Stimulated activated CD4-positive, alpha-beta T cell treated with anti-CD3 and anti-CD28 coated beads, Interleukin-2, amount 100 ng/mL, for 48 hours (primary cell): ENCODE results near the gene DHRS3.
"Not testable (repeated sequence)": the region's sequence is repeated elsewhere in the genome, so short reads cannot be mapped to it uniquely, and the experiment has no call there.

ENCODE experiments used
- DNase-seq, 2 donors: peaks; one replicate each; pipeline ENCODE4 v3.0.0-alpha.2; 2020

DHRS3 gene

GRCh38 chr1:12617901-12618660 lies at the start of gene DHRS3:
Gene DHRS3, minus strand, starts transcription at chr1:12618210. Its CDS starts 862 bp downstream, at chr1:12617348.
- peak in 1 of 2 donors; percentile 56 for DNase-seq

- DNase-seq: no peak
Observed at GRCh38 chr1:12666141-12666735, 48.2 kb upstream of the DHRS3 start.

DNA sequence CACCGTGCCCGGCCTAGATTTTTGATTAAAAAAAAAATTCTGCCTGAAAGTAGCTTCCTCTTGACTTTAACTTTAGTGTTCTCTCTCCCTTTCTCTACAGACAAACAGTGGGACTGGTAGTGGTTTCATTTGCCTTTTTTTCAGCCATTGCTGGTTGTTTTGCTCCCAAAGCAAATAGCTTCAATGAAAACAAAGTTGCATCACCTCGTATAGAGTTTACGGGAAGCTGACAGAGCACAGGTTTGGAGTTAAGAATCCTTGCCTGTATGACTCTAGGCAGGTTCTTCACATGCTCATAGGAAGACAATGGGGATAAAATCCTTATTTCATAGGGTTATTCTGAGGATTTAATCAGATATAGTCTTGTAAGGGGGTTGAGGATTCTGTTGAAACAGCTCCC lies 47.5 kb upstream of the DHRS3 start:
- DNase-seq: no peak

GRCh38 chr1:12662556-12662955 lies 44.5 kb upstream of the DHRS3 start:
- DNase-seq: no peak

DNA sequence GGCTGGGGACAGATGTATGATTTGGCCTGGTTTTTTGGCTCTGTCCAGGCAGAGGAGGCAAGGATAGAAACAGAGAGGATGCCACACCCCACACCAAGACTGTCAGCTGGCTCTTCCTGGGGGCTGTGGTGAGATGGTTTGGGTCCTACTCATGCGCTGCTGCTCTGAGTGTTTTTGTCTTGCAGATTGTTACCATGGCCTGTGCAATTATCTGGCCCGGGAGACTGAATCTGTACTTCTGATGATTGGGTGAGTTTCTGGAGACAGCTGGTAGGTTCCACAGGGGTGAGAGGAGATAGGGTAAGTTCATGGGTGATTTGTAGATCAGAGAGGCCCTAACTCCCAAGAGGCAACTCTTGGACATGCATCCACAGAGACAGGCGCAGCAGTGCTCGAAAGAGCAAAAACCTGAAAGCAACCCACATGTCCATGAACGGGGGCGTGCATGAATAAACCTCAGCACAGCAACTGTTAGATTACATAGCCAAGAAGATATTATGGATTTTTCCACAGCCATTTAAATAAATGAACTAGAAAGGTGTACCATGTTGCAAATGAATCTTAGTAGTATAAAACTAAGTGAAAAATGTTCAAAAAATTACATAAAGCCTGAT lies 43.7 kb upstream of the DHRS3 start:
- DNase-seq: no peak

GRCh38 chr1:12658531-12659453 lies 40.8 kb upstream of the DHRS3 start:
- DNase-seq: peak; percentile 73 to 74

DNA sequence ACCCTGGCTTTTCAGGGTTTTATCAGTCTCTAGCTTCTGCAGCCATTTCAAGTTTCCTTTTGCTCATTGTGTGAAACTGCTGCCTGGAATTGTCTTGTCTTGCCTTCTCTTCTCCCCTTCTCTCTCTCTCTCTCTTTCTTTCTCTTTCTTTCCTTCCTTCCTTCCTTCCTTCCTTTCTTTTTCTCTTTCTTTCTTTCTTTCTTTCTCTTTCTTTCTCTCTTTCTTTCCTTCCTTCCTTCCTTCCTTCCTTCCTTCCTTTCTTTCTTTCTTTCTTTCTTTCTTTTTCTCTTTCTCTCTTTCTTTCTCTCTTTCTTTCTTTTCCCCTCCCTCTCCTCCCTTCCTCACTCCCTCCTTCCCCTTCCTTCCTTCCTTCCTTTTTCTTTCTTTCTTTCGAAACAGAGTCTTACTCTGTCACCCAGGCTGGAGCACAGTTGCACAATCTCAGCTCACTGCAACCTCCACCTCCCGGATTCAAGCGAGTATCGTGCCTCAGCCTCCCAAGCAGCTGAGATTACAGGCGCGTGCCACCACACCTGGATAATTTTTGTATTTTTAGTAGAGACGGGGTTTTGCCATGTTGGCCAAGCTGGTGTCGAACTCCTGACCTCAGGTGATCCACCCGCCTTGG lies 40.0 kb upstream of the DHRS3 start:
- DNase-seq: not testable (repeated sequence)

- no peak for DNase-seq
Observed at GRCh38 chr1:12657060-12657884, 39.3 kb upstream of the DHRS3 start.

- no peak for DNase-seq
Observed at GRCh38 chr1:12656575-12656974, 38.6 kb upstream of the DHRS3 start.

GRCh38 chr1:12654657-12655056 lies 36.6 kb upstream of the DHRS3 start:
- no peak for DNase-seq

DNA sequence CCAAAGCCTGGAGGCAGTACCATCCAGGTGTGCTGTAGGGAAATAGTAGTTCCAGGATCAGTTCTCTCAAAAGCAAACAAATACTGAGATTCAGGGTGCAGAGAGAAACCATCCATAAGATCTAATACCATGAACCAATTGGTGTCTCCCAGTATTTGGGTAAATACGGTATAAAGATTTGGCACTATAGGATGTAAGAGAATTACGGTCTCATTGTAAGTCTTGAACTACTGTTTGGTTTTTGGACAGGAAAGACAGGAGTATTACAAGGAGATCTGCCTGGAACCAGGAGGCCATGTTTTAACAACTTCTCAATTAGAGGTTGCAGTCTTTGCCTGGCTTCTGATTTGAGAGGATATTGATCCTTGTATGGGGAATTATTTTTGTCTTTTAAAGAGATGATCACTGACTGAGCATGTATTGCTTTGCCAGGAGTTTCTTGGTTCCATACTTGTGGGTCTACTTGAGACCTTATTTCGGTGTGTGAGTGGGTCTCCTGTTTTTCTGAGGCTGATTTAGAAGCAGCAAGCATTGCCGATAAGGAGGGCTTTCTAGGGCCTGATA lies 36.1 kb upstream of the DHRS3 start:
- DNase-seq: no peak

DNA sequence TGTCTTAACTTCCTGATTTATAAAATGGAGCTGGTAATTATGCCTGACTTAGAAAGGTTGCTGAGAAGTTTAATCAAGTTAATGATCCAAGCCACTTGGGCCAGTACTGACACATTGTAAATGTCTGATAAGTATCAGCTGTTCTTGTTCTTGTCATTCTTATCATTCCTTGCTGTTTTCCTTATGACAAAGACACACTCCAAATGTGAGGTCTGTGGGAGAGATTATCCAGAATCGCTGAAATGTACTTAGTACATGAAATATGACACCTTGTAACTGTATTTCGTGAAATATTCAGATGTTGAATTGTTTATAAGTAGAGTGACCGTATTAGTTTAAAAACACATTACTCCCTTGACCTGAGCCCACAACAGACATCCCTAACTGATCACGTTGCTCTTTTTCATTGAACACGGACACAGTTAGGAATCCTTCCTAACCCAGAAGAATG lies 32.0 kb upstream of the DHRS3 start:
- no peak for DNase-seq

- DNase-seq: no peak
Observed at GRCh38 chr1:12648741-12649140, 30.7 kb upstream of the DHRS3 start.

DNA sequence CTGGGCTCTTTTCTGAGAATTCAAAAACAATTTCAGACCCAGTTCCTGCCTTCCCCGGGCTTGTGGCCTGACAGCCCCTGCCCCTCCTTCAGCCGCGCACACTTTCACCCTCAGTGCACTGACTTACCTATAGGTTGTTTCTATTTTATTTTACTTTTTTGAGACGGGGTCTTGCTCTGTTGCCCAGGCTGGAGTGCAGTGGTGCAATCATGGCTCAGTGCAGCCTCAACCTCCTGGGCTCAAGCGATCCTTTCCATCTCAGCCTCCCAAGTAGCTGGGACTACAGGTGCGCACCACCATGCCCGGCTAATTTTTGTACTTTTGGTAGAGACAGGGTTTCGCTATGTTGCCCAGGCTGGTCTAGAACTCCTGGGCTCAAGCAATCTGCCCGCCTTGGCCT lies 27.4 kb upstream of the DHRS3 start:
- DNase-seq: not testable (repeated sequence)

DNA sequence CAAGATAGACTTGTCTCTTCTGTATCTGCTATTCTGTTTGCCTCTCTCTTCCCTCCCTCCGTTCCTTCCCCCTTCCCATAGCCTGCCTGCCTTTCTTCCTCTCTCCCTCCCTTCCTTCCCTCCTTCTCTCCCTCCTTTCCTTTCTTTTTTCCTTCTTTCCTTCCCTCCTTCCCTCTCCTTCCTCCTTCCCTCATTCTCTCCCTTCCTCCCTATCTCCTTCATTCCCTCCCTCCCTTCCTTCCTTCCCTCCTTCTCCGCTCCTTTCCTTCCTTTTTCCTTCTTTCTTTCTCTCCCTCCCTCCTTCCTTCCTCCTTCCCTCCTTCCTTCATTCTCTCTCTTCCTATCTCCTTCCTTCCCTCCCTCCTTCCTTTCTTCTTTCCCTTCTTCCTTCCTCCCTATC lies 26.8 kb upstream of the DHRS3 start:
- DNase-seq: no peak

- no peak for DNase-seq
Observed at GRCh38 chr1:12644237-12644636, 26.2 kb upstream of the DHRS3 start.

- no peak for DNase-seq
Observed at GRCh38 chr1:12643785-12644184, 25.8 kb upstream of the DHRS3 start, which contains the start of gene AADACL4. Gene AADACL4, plus strand, starts transcription at chr1:12644085. Its CDS starts 462 bp downstream, at chr1:12644547.

- DNase-seq: no peak
Observed at GRCh38 chr1:12643079-12643478, 25.1 kb upstream of the DHRS3 start.

DNA sequence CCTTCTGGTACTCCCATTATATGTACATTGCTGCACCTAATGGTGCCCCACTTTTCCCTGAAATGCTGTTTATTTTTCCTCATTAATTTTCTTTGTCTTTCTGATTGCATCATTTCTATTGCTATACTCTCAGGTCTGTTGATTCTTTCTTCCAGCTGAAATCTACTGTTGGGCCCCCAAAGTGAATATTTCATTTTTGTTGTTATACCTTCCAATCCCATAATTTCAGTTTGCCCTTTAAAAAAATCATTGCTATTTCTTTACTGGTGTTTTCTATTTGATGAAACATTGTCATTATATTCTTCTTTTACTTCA lies 22.9 kb upstream of the DHRS3 start:
- DNase-seq: no peak

DNA sequence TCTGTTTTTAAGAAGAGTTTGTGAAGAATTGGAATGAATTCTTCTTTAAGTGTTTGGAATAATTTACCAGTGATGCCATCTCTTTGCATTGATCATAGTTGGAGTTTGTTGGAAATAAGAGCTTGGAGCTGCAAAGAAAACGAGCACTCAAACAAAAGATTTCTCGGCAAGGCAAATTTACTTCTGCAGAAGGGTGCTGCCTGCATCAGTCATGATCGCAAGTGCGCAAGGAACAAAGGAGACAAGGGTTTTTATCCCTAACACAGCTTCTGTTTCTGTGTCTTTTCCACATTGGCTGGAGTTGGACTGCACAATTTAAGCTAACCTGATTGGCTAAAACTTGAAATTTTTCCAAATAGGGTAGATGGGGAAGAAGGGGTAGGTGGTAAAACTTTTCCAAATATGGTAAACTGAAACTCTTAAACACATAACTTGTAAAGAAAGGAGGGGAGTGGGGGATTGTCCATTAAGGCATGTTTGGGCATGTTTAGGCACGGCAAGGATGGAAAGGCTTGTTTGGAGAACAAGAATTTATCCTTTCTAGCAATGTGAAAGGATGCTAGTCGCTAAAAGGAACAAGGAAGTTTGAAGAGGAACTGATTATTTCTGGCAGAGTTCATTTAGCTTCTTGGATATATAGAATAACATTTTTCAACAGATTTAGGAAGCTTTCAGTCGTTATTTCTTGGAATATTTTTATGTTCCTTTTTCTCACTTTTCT lies 22.4 kb upstream of the DHRS3 start:
- DNase-seq: no peak

DNA sequence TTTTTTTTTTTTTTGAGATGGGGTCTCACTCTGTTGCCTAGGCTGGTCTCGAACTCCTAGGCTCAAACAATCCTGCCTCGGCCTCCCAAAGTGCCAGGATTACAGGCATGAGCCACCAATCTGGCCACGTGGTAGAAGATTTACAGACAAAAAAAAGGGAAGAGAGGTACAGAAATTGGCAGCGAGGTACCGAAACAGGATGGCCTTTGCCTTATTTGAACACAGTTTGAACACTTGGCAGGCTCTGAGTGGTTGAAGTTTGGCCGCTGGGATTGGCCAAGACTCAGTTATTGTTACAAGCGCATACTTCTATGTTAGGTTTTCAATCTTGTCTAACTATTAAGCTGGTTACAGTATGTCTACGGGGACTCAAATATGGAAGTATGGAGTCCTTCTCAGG lies 19.7 kb upstream of the DHRS3 start:
- DNase-seq: no peak
